Kidney (tissue), 14 donors: ENCODE results near the gene CCSER1. TPM values are rescaled to one million over a fixed set of nuclear protein-coding genes. Genes with fewer than 3 reads are reported as not detected.
"Not testable (repeated sequence)": the region's sequence is repeated elsewhere in the genome, so short reads cannot be mapped to it uniquely, and the experiment has no call there.

ENCODE experiments used
- DNase-seq, 5 donors: peaks; one replicate each; pipeline ENCODE4 v3.0.0-alpha.2; 2013 to 2020
- FAIRE-seq: peaks from 2 replicates; lab custom pipeline; 2012; peaks lifted over from hg19 to GRCh38; lab: Jason Lieb, UNC
- H3K27ac ChIP-seq, 2 donors: one replicate each; pipeline ENCODE4 v1.7.0; 2013; ENCODE audit warnings: low read depth in 2 of 2, low read length in 2 of 2, inconsistent platforms in 1 of 2
- H3K27me3 ChIP-seq: one replicate; pipeline ENCODE4 v1.7.1; 2013; ENCODE audit warnings: low read length, inconsistent platforms; ENCODE audit not compliant: control insufficient read depth, insufficient read depth
- H3K36me3 ChIP-seq, 3 donors: one replicate each; pipeline versions ENCODE4 v1.7.0 to v1.7.1; 2013; ENCODE audit warnings: low read length in 3 of 3, control low read depth in 1 of 3, inconsistent platforms in 1 of 3; ENCODE audit not compliant: insufficient read depth in 3 of 3, control insufficient read depth in 2 of 3
- H3K4me1 ChIP-seq, 3 donors: one replicate each; pipeline versions ENCODE4 v1.7.0 to v1.7.1; 2013; ENCODE audit warnings: low read length in 3 of 3, inconsistent platforms in 1 of 3, low read depth in 1 of 3; ENCODE audit not compliant: control insufficient read depth in 2 of 3, insufficient read depth in 2 of 3
- H3K4me3 ChIP-seq, 3 donors: one replicate each; pipeline versions ENCODE4 v1.7.0 to v1.8.1; 2013; ENCODE audit warnings: low read length in 3 of 3, control low read depth in 1 of 3, inconsistent platforms in 1 of 3
- H3K9ac ChIP-seq, 3 donors: one replicate each; pipeline versions ENCODE4 v1.7.0 to v1.7.1; 2013; ENCODE audit warnings: low read length in 3 of 3, control low read depth in 1 of 3, inconsistent platforms in 1 of 3
- H3K9me3 ChIP-seq, 3 donors: one replicate each; pipeline versions ENCODE4 v1.7.0 to v1.7.1; 2013; ENCODE audit warnings: low read length in 3 of 3, control low read depth in 1 of 3, inconsistent platforms in 1 of 3; ENCODE audit not compliant: control insufficient read depth in 2 of 3, insufficient read depth in 1 of 3
- CTCF ChIP-seq: IDR thresholded peaks from 3 replicates; pipeline ENCODE4 v1.5.1; 2012; ENCODE audit warnings: mild to moderate bottlenecking, moderate library complexity, borderline replicate concordance; ENCODE audit not compliant: insufficient read depth; ENCODE audit errors: extremely low read depth
- intact Hi-C: fragments of 100-400 bp; cut with DNase I; formaldehyde crosslinking; loops from one replicate; pipeline ENCODE4 v1.11.1; 2022
- polyA plus RNA-seq: library from polyadenylated mRNA; stranded (reverse); fragments of 350-450 nt; fragmentation: Illumina TruSeq; extraction: RNeasy Lipid Tissue Mini Kit (QIAGEN cat#74804); gene quantifications from one replicate; pipeline ENCODE4 v1.2.3, GENCODE V29; 2014; ENCODE audit warnings: low read depth, low replicate concordance; ENCODE audit not compliant: insufficient read depth
- total RNA-seq: library from RNA; stranded (reverse); fragmentation: NEBNext Ultra II Directional; extraction: Animal tissue kit (Norgen Biotek cat#: 25700); gene quantifications from one replicate; pipeline ENCODE4 v1.2.1, GENCODE V29; 2021
- donor health status: control.
- donor health status: control.
- donor health status: control.
- donor health status: control.
- donor health status: control.
- donor health status: DM: yes; HTN: yes; CAD: no.
- donor health status: Normal renal cell carcinoma (clear cell type).

CCSER1 gene
- total and polyA plus RNA-seq, 2 donors from 2014 or later = 4.2 to 26.8 TPM

- no peak overlapping the region for H3K27ac ChIP-seq
- peak; percentile 99 for FAIRE-seq
- intact Hi-C loops = no loop called here
- no peaks in the 10 kb centered on the region for H3K9me3 ChIP-seq
- peak; percentile 43 for TF ChIP-seq CTCF
- H3K27me3 ChIP-seq = no peaks in the 10 kb centered on the region
- no peaks in the 10 kb centered on the region for H3K36me3 ChIP-seq
- DNase-seq = no peak
- H3K9ac ChIP-seq = no peak overlapping the region
- H3K4me3 ChIP-seq = no peak overlapping the region
- H3K4me1 ChIP-seq = no peaks in the 10 kb centered on the region
These were observed 166.1 kb downstream of the CCSER1 start for GRCh38 chr4:90293320-90293719.

- DNase-seq = no peak
- no peak for FAIRE-seq
- Histone ChIP-seq H3K27ac (no peak overlapping the region), H3K27me3 (no peaks in the 10 kb centered on the region), H3K4me3 (no peak overlapping the region), H3K9ac (no peak overlapping the region), H3K9me3 (no peaks in the 10 kb centered on the region), H3K4me1 (no peaks in the 10 kb centered on the region), H3K36me3 (no peaks in the 10 kb centered on the region)
- intact Hi-C loops = no loop called here
- TF ChIP-seq CTCF = no peak
These were observed 172.2 kb downstream of the CCSER1 start for GRCh38 chr4:90299373-90299772.

- no peaks in the 10 kb centered on the region for H3K27me3 ChIP-seq
- no peaks in the 10 kb centered on the region for H3K36me3 ChIP-seq
- H3K4me3 ChIP-seq = no peak overlapping the region
- no peak overlapping the region for H3K27ac ChIP-seq
- no peak overlapping the region for H3K9ac ChIP-seq
- TF ChIP-seq CTCF = no peak
- H3K9me3 ChIP-seq = no peaks in the 10 kb centered on the region
- intact Hi-C loops = no loop called here
- no peaks in the 10 kb centered on the region for H3K4me1 ChIP-seq
- FAIRE-seq (no peak), DNase-seq (no peak)
These were observed 179.6 kb downstream of the CCSER1 start for GRCh38 chr4:90306810-90307209.

- H3K4me1 ChIP-seq, H3K27me3 ChIP-seq, FAIRE-seq, H3K9me3 ChIP-seq, H3K27ac ChIP-seq, intact Hi-C loops, H3K36me3 ChIP-seq, H3K9ac ChIP-seq, H3K4me3 ChIP-seq: not testable (repeated sequence)
- peak in 1 of 5 donors; percentile 6 for DNase-seq
These were observed 189.9 kb downstream of the CCSER1 start for GRCh38 chr4:90317140-90317539.
